Stimulated activated CD8-positive, alpha-beta memory T cell treated with anti-CD3 and anti-CD28 coated beads, Interleukin-7, amount 100 ng/mL, for 1 hour (primary cell): ENCODE measurements around the gene INSIG1.

Experiments
- DNase-seq, 2 donors: peaks; one replicate each; pipeline ENCODE4 v3.0.0-alpha.2; 2020; ENCODE audit warnings: low read depth in 2 of 2

INSIG1 gene

GRCh38 chr7:155266440-155266839, 31.2 kb upstream of the INSIG1 start:
- DNase-seq: no peak

- no peak for DNase-seq
Observed at GRCh38 chr7:155267023-155267422, 30.7 kb upstream of the INSIG1 start.

GRCh38 chr7:155267436-155267835, 30.2 kb upstream of the INSIG1 start:
- DNase-seq: no peak

DNA sequence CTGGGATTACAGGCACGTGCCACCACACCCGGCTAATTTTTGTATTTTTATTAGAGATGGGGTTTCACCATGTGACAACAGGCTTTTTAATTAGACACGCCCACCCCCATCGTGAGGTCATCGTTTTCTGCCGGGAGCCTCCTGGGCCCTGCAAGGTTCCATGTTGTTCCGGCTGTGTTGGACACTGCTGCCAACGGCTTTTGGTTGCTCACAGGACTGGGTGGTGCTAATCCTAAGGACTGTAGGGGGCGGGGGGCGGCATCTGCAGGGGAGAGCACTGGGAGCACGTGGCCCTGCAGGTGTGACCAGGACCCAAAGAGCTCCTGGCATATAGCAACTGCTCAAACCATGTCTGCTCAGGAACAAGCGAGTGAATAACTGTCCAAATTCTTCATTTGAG, 29.5 kb upstream of the INSIG1 start:
- DNase-seq: no peak

- no peak for DNase-seq
Observed at GRCh38 chr7:155268921-155269650, 28.6 kb upstream of the INSIG1 start.

- no peak for DNase-seq
Observed at GRCh38 chr7:155269766-155270585, 27.7 kb upstream of the INSIG1 start.

DNA sequence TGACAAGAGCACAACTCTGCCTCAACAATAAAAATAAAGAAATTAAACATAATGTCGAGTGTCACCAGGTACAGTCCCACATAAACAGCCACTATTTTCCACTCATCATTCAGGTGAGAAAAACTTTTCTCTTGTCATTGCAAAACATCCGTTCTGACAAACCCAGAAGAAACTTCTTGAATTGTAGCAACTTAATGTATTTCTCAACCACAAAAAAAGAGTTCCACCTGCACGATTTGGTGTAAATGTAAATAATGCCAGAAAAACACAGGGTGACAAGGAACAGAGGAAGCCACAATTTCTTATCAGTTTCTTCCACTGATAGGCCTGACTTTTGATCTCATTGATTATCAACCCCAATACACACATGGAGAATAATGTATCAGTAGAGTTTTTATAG, 26.8 kb upstream of the INSIG1 start:
- no peak for DNase-seq

DNA sequence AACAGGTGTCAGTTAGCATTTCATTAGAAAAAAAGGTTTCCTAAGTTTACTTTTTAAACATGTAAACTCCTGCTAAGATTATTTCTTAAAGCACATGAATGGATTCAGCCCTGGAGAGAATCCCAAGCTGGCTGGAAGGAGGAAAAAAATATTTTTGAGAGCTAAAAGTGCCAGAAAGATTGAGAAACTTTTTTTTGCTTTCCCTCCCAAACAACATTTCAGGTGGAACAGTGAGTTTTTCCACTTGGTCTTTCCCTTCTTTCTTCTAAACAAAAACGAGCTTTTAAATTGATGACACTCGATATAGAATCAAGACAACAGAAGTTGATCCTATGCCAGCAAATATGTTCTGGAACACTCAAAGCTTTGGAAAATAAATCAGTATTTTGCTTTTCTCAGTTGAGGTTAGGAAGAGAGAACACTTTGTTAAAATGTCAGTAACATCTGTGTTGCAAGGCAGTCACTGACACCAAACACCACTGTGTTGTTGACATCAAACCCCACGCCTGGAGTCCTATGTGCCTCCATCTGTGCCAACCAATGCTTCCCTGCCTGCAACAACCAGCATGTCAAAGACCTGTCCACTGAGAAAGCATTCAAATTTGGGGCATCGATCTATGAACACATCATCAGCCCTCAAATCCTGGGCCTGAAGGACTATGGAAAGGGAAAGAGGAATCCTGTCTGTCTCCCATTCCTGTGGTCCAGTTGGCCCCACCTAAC, 22.9 kb upstream of the INSIG1 start:
- no peak for DNase-seq

DNA sequence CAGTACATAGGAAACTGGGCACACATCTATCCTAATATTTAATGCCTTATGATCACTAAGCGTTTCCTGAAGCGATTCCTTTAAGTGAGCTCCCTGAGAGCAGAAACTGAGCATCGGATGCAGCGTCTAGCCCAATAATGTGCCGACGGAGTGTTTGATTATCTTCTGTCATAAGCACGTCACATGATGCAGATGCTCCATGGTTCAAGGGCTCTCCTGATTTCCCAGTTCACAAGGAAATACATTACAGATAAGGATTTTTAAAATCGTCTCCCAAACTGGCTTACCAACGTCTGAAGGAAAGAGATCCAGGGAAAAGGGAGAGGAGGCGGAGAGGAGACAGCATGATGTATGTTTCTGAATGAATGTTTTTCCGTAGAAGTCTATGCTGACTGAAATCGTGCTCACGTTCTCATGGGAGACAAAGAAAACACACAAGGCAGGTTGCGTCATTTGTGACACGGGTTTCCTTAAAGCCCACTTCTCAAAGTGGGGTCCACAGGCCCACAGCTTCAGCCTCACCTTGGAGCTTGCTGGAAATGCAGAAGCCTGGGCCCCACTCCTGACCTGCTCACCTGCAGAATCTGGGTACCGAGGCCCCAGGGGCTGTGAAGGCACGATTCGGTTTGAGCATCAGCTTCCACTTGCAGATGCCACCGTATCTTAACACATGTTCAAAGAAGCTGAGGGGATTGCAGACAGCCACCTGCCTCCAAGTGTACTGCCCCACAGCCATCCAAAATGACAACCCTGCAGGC, 21.5 kb upstream of the INSIG1 start:
- no peak for DNase-seq

DNA sequence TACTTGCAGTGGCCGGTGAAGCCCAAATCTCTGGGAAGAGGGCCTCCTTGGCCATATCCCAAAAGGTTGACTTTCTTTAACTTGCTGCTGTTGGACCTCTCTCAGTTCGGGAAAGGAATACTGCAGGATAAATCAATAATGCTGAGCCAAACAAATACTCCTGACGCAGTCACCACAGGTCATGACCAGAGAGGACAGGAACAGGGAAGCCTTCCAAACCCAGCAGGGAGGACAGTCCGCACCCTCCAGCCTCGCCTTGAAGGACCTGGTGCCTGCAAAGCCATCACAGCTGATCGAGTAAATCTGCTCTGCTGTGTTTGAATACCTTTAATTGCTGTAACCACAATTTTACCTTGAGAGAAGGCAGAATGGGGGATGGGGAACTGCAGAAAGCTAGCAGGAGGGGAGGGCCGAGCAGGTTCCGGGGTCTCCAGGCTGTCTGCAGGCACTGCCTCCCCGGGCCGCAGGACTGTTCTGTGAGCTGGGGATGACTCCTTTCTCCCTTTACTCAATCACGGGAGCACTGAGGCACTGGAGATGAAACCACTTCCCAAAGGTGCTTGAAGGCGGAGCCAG, 20.8 kb upstream of the INSIG1 start:
- no peak for DNase-seq

DNA sequence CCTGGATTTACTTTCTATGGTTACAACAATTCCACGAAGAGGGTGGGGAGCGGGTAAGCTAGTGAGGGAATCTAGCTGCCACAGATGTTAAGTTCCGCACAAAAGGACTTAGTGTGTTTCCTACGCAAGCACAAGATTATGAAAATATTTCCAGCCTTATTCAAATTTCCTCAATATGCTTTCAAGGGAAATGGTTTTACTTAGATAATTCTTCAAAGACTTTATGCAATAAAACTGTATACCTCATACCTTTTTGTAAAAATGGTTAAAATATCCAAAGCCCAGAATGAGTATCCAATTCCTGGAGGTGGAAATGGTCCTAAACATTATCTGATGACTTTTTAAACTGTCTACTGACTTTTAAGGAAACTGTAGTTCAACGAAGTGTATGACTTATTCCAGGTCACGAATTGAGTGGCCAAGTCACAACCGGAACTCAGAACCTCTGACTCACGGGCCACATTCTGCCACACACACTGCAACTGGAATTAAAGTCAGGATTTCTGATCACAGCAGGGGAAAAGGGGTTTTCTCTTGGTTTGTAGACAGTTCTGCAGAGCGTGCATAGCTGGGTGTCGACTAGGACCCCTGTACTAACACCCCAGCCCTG, 20.2 kb upstream of the INSIG1 start:
- no peak for DNase-seq

DNA sequence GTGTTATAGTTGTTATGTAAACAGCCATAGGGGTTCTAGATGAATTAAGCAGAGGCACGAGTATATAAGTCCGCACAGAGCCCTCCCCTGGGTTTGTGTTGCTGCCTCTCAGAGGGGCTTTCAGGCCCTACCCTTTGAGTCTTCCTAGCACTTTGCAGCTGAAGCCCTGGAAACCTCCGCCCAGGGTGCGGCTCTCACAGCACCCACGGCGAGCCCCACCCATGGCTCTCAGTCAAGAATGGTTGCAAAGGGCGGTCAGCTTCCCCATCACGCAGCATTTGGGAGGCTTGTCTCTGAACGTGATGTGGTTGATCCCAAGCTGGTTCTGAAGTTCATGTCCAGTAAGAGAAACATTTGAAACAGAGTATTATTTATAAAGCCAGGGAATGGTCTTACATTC, 18.8 kb upstream of the INSIG1 start:
- no peak for DNase-seq

GRCh38 chr7:155279787-155280445, 17.8 kb upstream of the INSIG1 start:
- no peak for DNase-seq

- DNase-seq: no peak
Observed at GRCh38 chr7:155280446-155281397, 17.0 kb upstream of the INSIG1 start.

DNA sequence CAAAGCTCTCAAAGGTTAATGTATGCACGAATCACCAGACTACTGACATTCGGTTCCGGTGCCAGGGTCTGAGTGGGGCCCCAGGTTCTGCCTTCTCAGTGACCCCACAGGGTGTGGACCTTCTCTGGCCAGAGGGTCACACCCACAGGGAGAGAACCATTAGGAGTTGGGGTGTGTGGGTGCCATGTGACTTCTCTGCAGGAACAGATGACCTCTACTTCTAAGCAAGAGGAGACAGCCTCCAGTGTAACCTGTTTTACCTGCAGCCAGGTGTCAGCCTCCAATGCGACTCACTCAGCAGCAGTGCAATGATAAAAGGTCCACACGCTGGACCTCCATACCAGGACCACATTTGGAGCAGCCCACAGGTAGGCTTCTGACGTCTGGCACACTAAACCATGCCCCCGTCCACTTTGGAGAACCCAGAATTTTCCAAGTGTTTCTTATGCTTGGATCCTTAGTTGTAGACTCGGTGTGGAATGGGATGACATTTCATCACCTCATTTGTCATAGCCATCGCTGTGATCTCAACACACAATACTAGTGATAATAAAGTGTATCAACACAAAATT, 16.2 kb upstream of the INSIG1 start:
- no peak for DNase-seq

GRCh38 chr7:155282671-155283070, 15.0 kb upstream of the INSIG1 start:
- DNase-seq: no peak

- no peak for DNase-seq
Observed at GRCh38 chr7:155283565-155284194, 14.0 kb upstream of the INSIG1 start.

- DNase-seq: no peak
Observed at GRCh38 chr7:155284496-155285274, 13.0 kb upstream of the INSIG1 start.
